HepG2 (cell line): ENCODE measurements around the gene LARP7. TPM values are rescaled to one million over a fixed set of nuclear protein-coding genes. Genes with fewer than 3 reads are reported as not detected.

Experiments
- ATAC-seq: fragments of 200-7000 bp; cut with Tn5 transposase; 3 replicates; pipeline ENCODE4 v1.9.1; 2020; ENCODE audit warnings: mild to moderate bottlenecking, moderate library complexity
- Bru-seq: library from RNA; stranded (reverse); fragments of 400-500 nt; gene quantifications from one replicate; lab custom pipeline; 2021; lab: Mats Ljungman, UMichigan
- BruChase-seq, 2 experiments: library from RNA; stranded (reverse); fragments of 400-500 nt; gene quantifications; one replicate each; lab custom pipeline; 2021; lab: Mats Ljungman, UMichigan
- BruUV-seq: library from RNA; stranded (reverse); fragments of 400-500 nt; replicated peaks from 2 replicates; lab custom pipeline; 2021; lab: Mats Ljungman, UMichigan
- CTCF ChIA-PET: fragments of 300-600 bp; formaldehyde crosslinking; extraction: SDS; loops from one replicate; lab custom pipeline; 2021; ENCODE audit warnings: low total read pairs, inconsistent platforms, low intra/inter-chr PET ratio; lab: Yijun Ruan, JAX
- POLR2A ChIA-PET: fragments of 350-600 bp; sonication (Branson Sonifier 250); formaldehyde crosslinking; loops from one replicate; lab custom pipeline; 2020; ENCODE audit warnings: antibody characterized with exemption, inconsistent platforms; lab: Yijun Ruan, JAX
- DNase-seq: peaks from one replicate; pipeline ENCODE4 v3.0.0-alpha.2; 2015; ENCODE audit warnings: low spot score
- FAIRE-seq: peaks from 3 replicates; lab custom pipeline; 2011; peaks lifted over from hg19 to GRCh38; lab: Jason Lieb, UNC
- H2AFZ ChIP-seq: one replicate; pipeline ENCODE4 v1.6.1; 2011; ENCODE audit warnings: low read length, inconsistent platforms
- H3K27ac ChIP-seq: fragments of 300-600 bp; 3 replicates; pipeline ENCODE4 v1.8.0; 2011; ENCODE audit warnings: mixed run types, mild to moderate bottlenecking, mixed read lengths, low read length, inconsistent platforms; ENCODE audit not compliant: insufficient read depth; ENCODE audit errors: extremely low read length
- H3K27me3 ChIP-seq, 2 experiments: fragments of 200-600 bp in 1 of 2; 2 replicates in 1 of 2; 3 replicates in 1 of 2; pipeline versions ENCODE4 v1.6.0 to v1.8.0; 2011; ENCODE audit warnings: low read length in 2 of 2, mild to moderate bottlenecking in 2 of 2, moderate library complexity in 2 of 2, inconsistent platforms in 1 of 2; ENCODE audit not compliant: insufficient read depth in 2 of 2, control insufficient read depth in 1 of 2
- H3K36me3 ChIP-seq, 2 experiments: fragments of 200-600 bp in 1 of 2; replicated peaks in 1 of 2; 2 replicates in 1 of 2; 3 replicates in 1 of 2; pipeline versions ENCODE4 v1.5.1 to v1.8.0; 2011; ENCODE audit warnings: low read length in 2 of 2, inconsistent platforms in 1 of 2; ENCODE audit not compliant: insufficient read depth in 2 of 2, control insufficient read depth in 1 of 2
- H3K4me1 ChIP-seq: 2 replicates; pipeline ENCODE4 v1.5.1; 2012; ENCODE audit warnings: low read length, inconsistent platforms; ENCODE audit not compliant: insufficient read depth
- H3K4me2 ChIP-seq: 2 replicates; pipeline ENCODE4 v1.6.0; 2011; ENCODE audit warnings: low read depth, low read length, inconsistent platforms
- H3K4me3 ChIP-seq, 3 experiments: fragments of 200-600 bp in 1 of 3; sonication (generic), shearing (Covaris generic) in 1 of 3; replicated peaks in 1 of 3; 2 replicates each; pipeline ENCODE4 v1.5.1; 2011 to 2016; ENCODE audit warnings: low read length in 3 of 3, inconsistent platforms in 2 of 3, low read depth in 2 of 3, mild to moderate bottlenecking in 2 of 3, control low read depth in 1 of 3, mixed read lengths in 1 of 3; ENCODE audit not compliant: insufficient read depth in 1 of 3
- H3K79me2 ChIP-seq: one replicate; pipeline ENCODE4 v1.6.1; 2011; ENCODE audit warnings: low read length, inconsistent platforms; ENCODE audit not compliant: insufficient read depth
- H3K9ac ChIP-seq: 2 replicates; pipeline ENCODE4 v1.6.0; 2011; ENCODE audit warnings: mild to moderate bottlenecking, low read depth, low read length, inconsistent platforms; ENCODE audit not compliant: insufficient read depth
- H3K9me3 ChIP-seq: 2 replicates; pipeline ENCODE4 v1.5.1; 2012; ENCODE audit warnings: mild to moderate bottlenecking, low read length
- H4K20me1 ChIP-seq: 2 replicates; pipeline ENCODE4 v1.6.0; 2011; ENCODE audit warnings: inconsistent platforms, mild to moderate bottlenecking, low read length, moderate library complexity; ENCODE audit not compliant: insufficient read depth
- DNMT3B ChIP-seq: conservative IDR thresholded peaks from 2 replicates; pipeline ENCODE4 v1.6.1; 2016; ENCODE audit warnings: missing biosample characterization, control low read depth
- HNRNPL ChIP-seq: fragments of 200-400 bp; formaldehyde crosslinking; IDR thresholded peaks from 2 replicates; pipeline ENCODE4 v1.6.1; 2017; ENCODE audit warnings: mild to moderate bottlenecking, low read depth, low read length
- KLF16 ChIP-seq, 2 experiments: sonication (generic) in 1 of 2; formaldehyde crosslinking in 1 of 2; IDR thresholded peaks; 2 replicates each; pipeline versions ENCODE4 v1.6.1 to v1.8.0; 2016 to 2023; ENCODE audit warnings: missing genetic modification reagents in 2 of 2, missing compliant biosample characterization in 1 of 2
- MTA1 ChIP-seq: sonication (generic); formaldehyde crosslinking; IDR thresholded peaks from 2 replicates; pipeline ENCODE4 v1.4.0; 2020; ENCODE audit warnings: missing genetic modification reagents, mild to moderate bottlenecking, borderline replicate concordance
- MXD3 ChIP-seq: IDR thresholded peaks from 2 replicates; pipeline ENCODE4 v1.6.1; 2016; ENCODE audit warnings: mild to moderate bottlenecking, missing biosample characterization, missing genetic modification reagents
- PCBP2 ChIP-seq: fragments of 200-400 bp; formaldehyde crosslinking; optimal IDR thresholded peaks from 2 replicates; pipeline ENCODE3; 2018; ENCODE audit warnings: low read length, low read depth; ENCODE audit not compliant: poor library complexity, severe bottlenecking
- PHF21A ChIP-seq: sonication (generic); formaldehyde crosslinking; IDR thresholded peaks from 2 replicates; pipeline ENCODE4 v1.5.0; 2020; ENCODE audit warnings: mild to moderate bottlenecking, missing genetic modification reagents
- TOPORS ChIP-seq: sonication (generic); formaldehyde crosslinking; IDR thresholded peaks from 2 replicates; pipeline ENCODE4 v1.8.0; 2023; ENCODE audit warnings: mild to moderate bottlenecking, missing genetic modification reagents
- ZBTB3 ChIP-seq: sonication (generic); formaldehyde crosslinking; IDR thresholded peaks from 2 replicates; pipeline ENCODE4 v1.4.0; 2020; ENCODE audit warnings: low read depth, mild to moderate bottlenecking, moderate library complexity, missing genetic modification reagents, borderline replicate concordance
- ZFX ChIP-seq: sonication (generic); formaldehyde crosslinking; IDR thresholded peaks from 2 replicates; pipeline ENCODE4 v1.4.0; 2020; ENCODE audit warnings: mild to moderate bottlenecking, low read depth, missing genetic modification reagents, moderate library complexity
- ZNF33A ChIP-seq: sonication (generic); formaldehyde crosslinking; IDR thresholded peaks from 2 replicates; pipeline ENCODE4 v1.5.1; 2020; ENCODE audit warnings: missing genetic modification reagents, mild to moderate bottlenecking, moderate library complexity, borderline replicate concordance
- ZNF431 ChIP-seq: sonication (generic); formaldehyde crosslinking; IDR thresholded peaks from 2 replicates; pipeline ENCODE4 v1.9.0; 2022; ENCODE audit warnings: missing genetic modification reagents, low read depth, mild to moderate bottlenecking, borderline replicate concordance
- ZNF501 ChIP-seq: sonication (generic); formaldehyde crosslinking; IDR thresholded peaks from 2 replicates; pipeline ENCODE4 v1.5.1; 2020; ENCODE audit warnings: mild to moderate bottlenecking, moderate library complexity, missing genetic modification reagents
- ZNF772 ChIP-seq: sonication (generic); formaldehyde crosslinking; IDR thresholded peaks from 2 replicates; pipeline ENCODE4 v1.5.0; 2020; ENCODE audit warnings: mild to moderate bottlenecking, missing genetic modification reagents
- ZZZ3 ChIP-seq: sonication (generic); formaldehyde crosslinking; IDR thresholded peaks from 2 replicates; pipeline ENCODE4 v1.4.0; 2020; ENCODE audit warnings: missing genetic modification reagents, mild to moderate bottlenecking, borderline replicate concordance
- WGBS: methylation state at CpG from one replicate; pipeline ENCODE4 v1.1.6; 2017; ENCODE audit warnings: low lambda C conversion rate; 5-methylcytosine and 5-hydroxymethylcytosine counted together
- in situ Hi-C: cut with HindIII; loops from 2 replicates; pipeline ENCODE4 v1.10.0; 2017; ENCODE audit warnings: low pct_unique_long_range_greater_than_20kb; ENCODE audit not compliant: extremely low pct_ligation_motif_present
- intact Hi-C: fragments of 100-400 bp; cut with micrococcal nuclease; formaldehyde crosslinking; loops from one replicate; pipeline ENCODE4 v1.10.0; 2022; ENCODE audit not compliant: unreplicated experiment
- long read RNA-seq, 2 experiments: library from RNA in 1 of 2; library from polyadenylated mRNA in 1 of 2; stranded (forward) in 1 of 2; unstranded in 1 of 2; transcript quantifications; one replicate each; pipeline ENCODE4 v2.0.0, GENCODE V29; 2019 to 2022
- polyA minus RNA-seq, 3 experiments: library from RNA; depleted of rRNA, polyadenylated mRNA; stranded (reverse); fragments of >200 nt; gene quantifications; 2 replicates each; pipeline ENCODE4 v1.2.3, GENCODE V29; 2011; ENCODE audit warnings: low replicate concordance in 1 of 3
- polyA plus RNA-seq, 8 experiments: library from polyadenylated mRNA; depleted of rRNA in 3 of 8; stranded (reverse) in 7 of 8; unstranded in 1 of 8; fragments of >200 nt; fragmentation: Illumina TruSeq in 4 of 8; extraction: Trizol in 4 of 8; gene quantifications; 2 replicates each; pipeline versions ENCODE4 v1.2.1 to v1.2.3, GENCODE V29; 2011 to 2016; ENCODE audit warnings: low read depth in 4 of 8, missing spikeins in 1 of 8, mixed read lengths in 1 of 8; ENCODE audit not compliant: insufficient read depth in 1 of 8
- total RNA-seq, 5 experiments: library from RNA; depleted of rRNA; stranded (reverse); fragments of >200 nt; fragmentation: Illumina TruSeq; extraction: Trizol; gene quantifications; 2 replicates each; pipeline ENCODE4 v1.2.3, GENCODE V29; 2016; ENCODE audit warnings: low read depth in 1 of 5
- TF ChIP-seq, protein P1 (sequence below): sonication (generic); formaldehyde crosslinking; IDR thresholded peaks from 2 replicates; pipeline ENCODE4 v1.5.0; 2020; ENCODE audit warnings: missing genetic modification reagents, mild to moderate bottlenecking, borderline replicate concordance

The LARP7 gene
- total RNA-seq (2016; rRNA removed; fragmentation: Illumina TruSeq; extraction: Trizol) = 37.1 and 49.6 TPM in 2 replicates
- 3.9 and 6.1 TPM in 2 replicates for total RNA-seq (2016; cell fraction: cytosol; rRNA removed; fragmentation: Illumina TruSeq; extraction: Trizol; ENCODE audit: low read depth)
- total RNA-seq (2016; cell fraction: insoluble cytoplasmic fraction; rRNA removed; fragmentation: Illumina TruSeq; extraction: Trizol) = 35.3 and 53.0 TPM in 2 replicates
- total RNA-seq (2016; cell fraction: membrane; rRNA removed; fragmentation: Illumina TruSeq; extraction: Trizol) = 11.4 and 13.1 TPM in 2 replicates
- total RNA-seq (2016; cell fraction: nucleus; rRNA removed; fragmentation: Illumina TruSeq; extraction: Trizol) = 32.4 and 39.1 TPM in 2 replicates
- polyA plus RNA-seq (2011; rRNA removed) = 8.3 and 9.7 TPM in 2 replicates
- polyA plus RNA-seq (2011; cell fraction: cytosol; rRNA removed) = 2.7 and 4.9 TPM in 2 replicates
- 5.9 and 7.9 TPM in 2 replicates for polyA plus RNA-seq (2011; cell fraction: nucleus; rRNA removed)
- polyA plus RNA-seq (2012) = 21.4 and 27.3 TPM in 2 replicates
- 3.7 and 4.1 TPM in 2 replicates for polyA plus RNA-seq (2016; cell fraction: cytosol; fragmentation: Illumina TruSeq; extraction: Trizol; ENCODE audit: low read depth)
- 57.8 and 59.1 TPM in 2 replicates for polyA plus RNA-seq (2016; cell fraction: insoluble cytoplasmic fraction; fragmentation: Illumina TruSeq; extraction: Trizol; ENCODE audit: low read depth)
- polyA plus RNA-seq (2016; cell fraction: membrane; fragmentation: Illumina TruSeq; extraction: Trizol; ENCODE audit: low read depth) = 8.7 and 8.8 TPM in 2 replicates
- 57.7 and 59.2 TPM in 2 replicates for polyA plus RNA-seq (2016; cell fraction: nucleus; fragmentation: Illumina TruSeq; extraction: Trizol; ENCODE audit: insufficient read depth, low read depth)
- polyA minus RNA-seq (2011; rRNA and poly(A)+ RNA removed; ENCODE audit: low replicate concordance) = 0.42 and 0.72 TPM in 2 replicates
- polyA minus RNA-seq (2011; cell fraction: cytosol; rRNA and poly(A)+ RNA removed) = 6.1 and 6.3 TPM in 2 replicates
- polyA minus RNA-seq (2011; cell fraction: nucleus; rRNA and poly(A)+ RNA removed) = 26.4 and 31.5 TPM in 2 replicates
- percentile 82 among the genes with signal in this experiment for Bru-seq, nascent RNA
- percentile 84 among the genes with signal in this experiment for BruChase-seq, experiment 1, labeled RNA remaining after a 6-hour chase
- percentile 83 among the genes with signal in this experiment for BruChase-seq, experiment 2, labeled RNA remaining after a 2-hour chase
- long read RNA-seq, experiment 1, partial matches to known transcripts = 11 of 20 reads
- long read RNA-seq, experiment 1, other reads (novel, unspliced or antisense) = 3 of 20 reads
- long read RNA-seq, experiment 2, transcript LARP7-202 (13 exons, 2,286 nt) = major isoform, 6 of 19 reads
- long read RNA-seq, experiment 2, partial matches to known transcripts = 6 of 19 reads
- long read RNA-seq, experiment 2, other reads (novel, unspliced or antisense) = 5 of 19 reads

DNA sequence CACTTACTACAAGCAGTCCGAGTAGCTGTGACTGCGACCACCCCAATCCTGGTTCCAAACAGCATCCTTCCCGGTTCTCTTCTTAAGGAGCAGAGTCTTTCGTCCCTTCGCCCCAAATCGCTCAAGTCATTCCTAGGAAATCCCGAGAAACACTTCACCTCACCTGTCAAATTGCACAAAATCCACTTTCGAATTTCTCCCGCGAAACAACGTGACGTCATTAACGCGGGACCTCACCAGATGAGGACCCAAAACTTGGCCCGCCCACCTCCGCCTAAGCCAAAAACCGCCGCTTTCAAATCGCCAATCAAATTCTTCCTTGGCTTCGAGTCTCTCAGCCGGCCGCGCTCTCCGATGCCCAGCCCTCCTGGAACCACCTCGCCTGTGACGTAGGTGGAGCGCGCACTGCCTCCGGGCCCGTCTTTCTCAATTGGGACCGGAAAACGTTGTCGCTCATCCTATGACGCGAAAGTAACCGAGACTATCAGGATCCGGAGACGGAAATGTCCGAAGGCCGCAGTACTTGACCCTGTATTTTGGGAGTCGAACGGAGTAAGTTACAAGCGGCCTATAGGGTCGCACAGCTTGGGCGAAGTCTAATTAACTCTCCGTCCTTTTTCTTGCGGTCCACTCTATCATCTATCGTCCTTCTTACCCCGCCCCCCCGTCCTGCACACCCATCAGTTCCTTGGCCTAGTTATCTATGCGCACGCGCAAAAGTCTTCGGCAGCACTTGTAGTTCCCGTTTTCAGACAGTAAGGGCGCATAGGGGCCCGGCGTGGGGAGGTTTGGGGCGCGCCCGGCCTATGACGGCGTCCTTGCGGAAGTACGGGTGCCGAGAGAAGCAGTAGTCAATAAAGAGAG, at the start of gene LARP7, which contains the start of gene ZGRF1:
Gene LARP7 (plus strand): TSS at position 456 of the 864 bp plus-strand sequence. CDS start 7,527 bp downstream, outside the sequence.
Gene ZGRF1 (minus strand): TSS at position 222 of the 864 bp plus-strand sequence. CDS start 3,733 bp downstream, outside the sequence.
- WGBS = under 1% methylated on average over 49 of the region's 66 CpGs
- Histone ChIP-seq H3K36me3 (no peaks in the 10 kb centered on the region), H3K9ac (peak within 1 kb of the TSS; percentile 89), H3K79me2 (peaks cover 26% of the 10 kb centered on the region), H3K4me3 (peak within 1 kb of the TSS; percentile 72 to 98 (median 83)), H3K4me2 (peak within 1 kb of the TSS; percentile 88), H3K27me3 (no peaks in the 10 kb centered on the region; a peak in 1 of 5 replicates), H3K4me1 (peaks cover 16% of the 10 kb centered on the region), H2AFZ (peak within 1 kb of the TSS; percentile 96), H4K20me1 (no peaks in the 10 kb centered on the region), H3K27ac (peak within 1 kb of the TSS; percentile 85), H3K9me3 (no peaks in the 10 kb centered on the region)
- BruUV-seq = no TSS peak
- peak; percentile 95 for ATAC-seq
- CTCF ChIA-PET = interaction anchor here (1.2 to 1.5 kb wide), 2 partner anchors 126 to 128 kb away, joined by 4 to 7 read pairs; no protein-coding TSS in a partner anchor
- intact Hi-C loops = loop anchor here (1.0 kb wide), 1 partner anchor 128 kb away; no protein-coding TSS in a partner anchor
- in situ Hi-C loops = loop anchor here (5.0 to 10.0 kb wide), 2 partner anchors 130 to 308 kb away; no protein-coding TSS in a partner anchor
- POLR2A ChIA-PET = no interaction called here
- peak; percentile 97 for DNase-seq
- FAIRE-seq = peak; percentile 49
- TF ChIP-seq ZBTB3 (CRISPR knock-in tag) (no peak), ZFX (CRISPR knock-in tag) (peak; percentile 95), PHF21A (peak; percentile 61), MXD3 (CRISPR knock-in tag) (no peak), ZNF501 (peak; percentile 88), DNMT3B (CRISPR knock-in tag) (no peak), ZZZ3 (CRISPR knock-in tag) (peak; percentile 84; the same call in 1 of the 2 replicates), MTA1 (CRISPR knock-in tag) (no peak), HNRNPL (no peak), ZNF33A (CRISPR knock-in tag) (no peak), TOPORS (CRISPR knock-in tag) (no peak), ZNF431 (CRISPR knock-in tag) (no peak), PCBP2 (no peak), KLF16 (CRISPR knock-in tag; IDR thresholded peaks at IDR 0.05) (peak in 1 of 2 experiments; percentile 63; a peak in 2 of 4 replicates), ZNF772 (CRISPR knock-in tag) (0 out of 2 replicates have a peak, but pooled peaks have one; percentile 57)
- TF ChIP-seq, protein P1, sequence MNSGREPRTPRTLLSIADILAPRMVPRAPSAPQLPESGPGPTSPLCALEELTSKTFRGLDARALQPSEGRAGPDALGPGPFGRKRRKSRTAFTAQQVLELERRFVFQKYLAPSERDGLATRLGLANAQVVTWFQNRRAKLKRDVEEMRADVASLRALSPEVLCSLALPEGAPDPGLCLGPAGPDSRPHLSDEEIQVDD (CRISPR knock-in tag) = peak; percentile 32; the same call in 1 of the 2 replicates
